Motor neuron (in vitro differentiated cells): ENCODE data around the gene TMTC1. TPM values are rescaled to one million over a fixed set of nuclear protein-coding genes. Genes with fewer than 3 reads are reported as not detected.
A peak's percentile ranks its signal among the peaks of the same experiment; 100 is the strongest.

Source experiments
- ATAC-seq, 8 experiments: fragments of 200-7000 bp; cut with Tn5 transposase; replicated peaks in 6 of 8; 2 replicates each; pipeline ENCODE4 v1.8.0; 2021; ENCODE audit warnings: mild to moderate bottlenecking in 8 of 8, moderate library complexity in 8 of 8
- H3K27ac ChIP-seq, 2 donors: fragments of 250-450 bp; sonication (Bioruptor Pico); 2 replicates each; pipeline ENCODE4 v1.9.0; 2021; ENCODE audit warnings: antibody characterized with exemption in 2 of 2, mild to moderate bottlenecking in 2 of 2, moderate library complexity in 1 of 2
- H3K4me1 ChIP-seq, 2 donors: fragments of 250-450 bp; sonication (Bioruptor Pico); replicated peaks in 1 of 2; 2 replicates each; pipeline ENCODE4 v1.6.1; 2021; ENCODE audit warnings: antibody characterized with exemption in 2 of 2, mild to moderate bottlenecking in 2 of 2, moderate library complexity in 1 of 2
- H3K4me3 ChIP-seq, 5 donors: fragments of 250-450 bp; sonication (Bioruptor Pico); 2 replicates each; pipeline ENCODE4 v1.9.0; 2021; ENCODE audit warnings: antibody characterized with exemption in 5 of 5, mild to moderate bottlenecking in 5 of 5, moderate library complexity in 4 of 5
- WGBS, 10 experiments: fragments of 450-650 bp; shearing (Covaris generic); methylation state at CpG; one replicate each; pipeline ENCODE4 v1.0.0; 2022; 5-methylcytosine and 5-hydroxymethylcytosine counted together
- in situ Hi-C, 9 experiments: fragments of 400-800 bp; cut with MboI; loops; one replicate each; pipeline ENCODE4 v1.15.0; 2021; ENCODE audit warnings: low sequenced_read_pairs in 9 of 9, low pct_unique_long_range_greater_than_20kb in 2 of 9; ENCODE audit not compliant: unreplicated experiment in 9 of 9
- total RNA-seq, 8 experiments: library from RNA; unstranded; fragments of 300-600 nt; gene quantifications; 2 replicates each; pipeline versions ENCODE4 v1.2.3 to v1.2.4, GENCODE V29; 2022

The TMTC1 gene
- total RNA-seq, 8 experiments from 2014 or later, result 5.8 to 98.0 (median 10.4) TPM

DNA sequence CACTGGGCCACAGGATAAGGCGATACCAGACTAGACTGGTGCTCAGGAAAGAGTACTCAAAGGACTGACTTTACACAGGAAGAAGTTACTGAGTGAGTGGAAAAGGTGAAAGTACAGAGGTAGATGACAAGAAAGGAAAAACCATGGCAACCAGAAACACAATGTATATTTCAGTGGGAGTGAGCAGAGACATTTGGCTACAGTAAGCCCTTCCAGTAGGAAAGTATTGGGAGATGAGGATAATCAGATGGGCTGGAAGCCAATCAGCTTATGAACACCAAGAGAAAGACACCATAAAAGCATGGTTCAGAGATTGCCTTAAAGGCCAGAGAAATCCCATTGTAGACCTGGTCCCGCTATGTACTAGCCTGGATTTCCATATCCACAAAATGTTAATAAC is 51.6 kb downstream of the TMTC1 start:
- Histone ChIP-seq H3K27ac (no peak overlapping the region), H3K4me1 (peaks cover 0 to 5% of the 10 kb centered on the region in 2 donors), H3K4me3 (no peak overlapping the region)
- in situ Hi-C loops, result no loop called here
- no peak for ATAC-seq
- WGBS, 10 experiments, result 75 to 100% (median 96%) methylated on average over 1 to 2 of the region's 2 CpGs; no CpG with 5 or more reads in 2 of the 10 experiments

DNA sequence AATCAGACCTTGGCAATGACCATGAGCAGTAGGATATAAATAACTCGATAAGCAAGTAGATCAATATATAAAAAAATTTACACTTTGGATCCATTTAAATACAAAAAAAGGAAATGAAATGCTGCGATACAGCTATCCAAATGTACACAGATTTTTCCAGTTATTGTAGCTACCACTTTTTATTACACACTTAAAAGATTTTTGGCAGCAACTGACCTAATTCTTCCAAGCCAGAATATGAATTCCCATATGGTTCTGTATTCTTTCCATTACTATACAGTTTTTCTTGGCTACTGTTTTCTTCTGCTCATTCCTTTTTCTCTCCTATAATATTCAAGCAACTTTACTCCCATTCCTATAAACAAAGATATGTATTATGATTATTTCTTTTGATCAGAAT is 52.2 kb downstream of the TMTC1 start:
- peaks cover 0 to 5% of the 10 kb centered on the region in 2 donors for H3K4me1 ChIP-seq
- 19 to 100% (median 73%) methylated on average over 1 to 2 of the region's 2 CpGs for WGBS, 10 experiments
- in situ Hi-C loops, result no loop called here
- H3K4me3 ChIP-seq, result no peak overlapping the region
- H3K27ac ChIP-seq, result no peak overlapping the region
- ATAC-seq, result no peak

DNA sequence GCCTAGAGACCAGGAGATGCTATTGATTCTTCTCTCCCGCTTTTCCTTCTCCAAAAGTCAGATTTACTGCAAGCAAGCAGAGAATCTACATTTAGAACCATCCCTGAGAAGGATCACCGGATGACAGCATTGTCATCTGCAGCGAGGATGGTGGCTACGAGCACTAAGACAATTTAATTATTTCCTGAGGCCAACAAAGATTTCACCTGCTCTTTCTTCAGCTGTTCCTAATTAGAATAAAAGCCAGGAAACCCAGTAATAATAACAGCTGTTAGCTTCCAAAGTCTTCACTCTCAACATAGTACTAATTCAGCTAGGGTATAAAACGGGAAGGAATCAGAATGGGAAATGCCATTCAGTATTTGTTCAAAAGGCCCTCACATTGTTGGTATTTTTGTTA is 53.3 kb downstream of the TMTC1 start:
- ATAC-seq, result no peak
- in situ Hi-C loops, result no loop called here
- Histone ChIP-seq H3K4me3 (no peak overlapping the region), H3K27ac (no peak overlapping the region), H3K4me1 (peaks cover 4 to 14% of the 10 kb centered on the region in 2 donors)
- 53 to 100% (median 91%) methylated on average over 1 to 5 of the region's 5 CpGs; no CpG with 5 or more reads in 1 of the 10 experiments for WGBS, 10 experiments

DNA sequence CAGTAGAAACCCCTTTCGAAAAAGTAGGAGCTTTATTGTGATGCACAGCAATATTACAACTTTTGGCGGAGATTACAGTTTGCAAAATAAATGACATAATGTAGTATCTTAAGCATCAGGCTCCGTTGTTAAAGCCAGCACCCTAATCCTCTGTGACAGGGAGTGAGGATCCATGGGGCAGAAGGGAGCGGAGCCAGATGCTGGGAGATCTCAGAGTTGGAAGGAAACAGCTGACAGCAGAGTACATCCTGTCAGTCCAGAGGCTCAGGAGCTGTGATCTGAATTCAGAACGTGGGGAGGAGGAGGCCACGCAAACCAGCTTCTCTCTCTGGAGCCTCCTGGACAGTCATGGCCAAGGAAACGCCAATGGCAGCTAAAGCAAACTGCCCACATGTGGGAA is 55.7 kb downstream of the TMTC1 start:
- H3K4me1 ChIP-seq, result peaks cover 4 to 9% of the 10 kb centered on the region in 2 donors
- 64 to 100% (median 90%) methylated on average over 1 to 7 of the region's 7 CpGs; no CpG with 5 or more reads in 3 of the 10 experiments for WGBS, 10 experiments
- H3K4me3 ChIP-seq, result no peak overlapping the region
- ATAC-seq, result no peak
- in situ Hi-C loops, result no loop called here
- H3K27ac ChIP-seq, result no peak overlapping the region

DNA sequence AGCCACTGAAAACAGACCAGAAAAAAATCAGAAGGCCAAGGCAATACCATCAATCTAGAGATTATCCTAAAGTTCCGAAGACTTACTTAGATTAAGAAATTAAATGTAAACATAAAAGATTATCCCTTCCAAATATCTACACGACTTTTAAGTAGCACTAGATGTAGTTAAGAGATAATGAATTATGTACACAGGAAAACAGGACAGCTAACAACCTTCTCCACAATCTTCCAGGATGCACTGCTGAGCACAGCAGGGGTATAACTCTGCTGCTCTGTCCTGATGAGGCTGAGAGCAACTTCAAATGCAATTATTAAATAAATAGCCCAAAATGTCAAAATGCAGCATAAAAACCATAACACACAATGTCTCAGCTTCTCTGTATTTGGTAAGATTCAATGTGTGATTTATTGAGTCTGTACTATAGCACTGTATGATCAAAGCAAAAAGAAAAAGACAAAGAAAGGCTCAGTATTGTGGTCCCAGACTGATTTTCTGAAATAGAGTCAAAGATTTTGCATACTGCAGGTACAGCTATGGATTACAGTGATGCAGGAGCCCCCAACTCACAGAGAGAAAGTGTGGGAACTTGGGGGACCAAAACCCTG is 56.9 kb downstream of the TMTC1 start:
- ATAC-seq, result no peak
- in situ Hi-C loops, result no loop called here
- Histone ChIP-seq H3K4me3 (no peak overlapping the region), H3K4me1 (peaks cover 4 to 9% of the 10 kb centered on the region in 2 donors), H3K27ac (no peak overlapping the region)
- 25 to 100% (median 59%) methylated on average over 1 to 2 of the region's 2 CpGs; no CpG with 5 or more reads in 3 of the 10 experiments for WGBS, 10 experiments

DNA sequence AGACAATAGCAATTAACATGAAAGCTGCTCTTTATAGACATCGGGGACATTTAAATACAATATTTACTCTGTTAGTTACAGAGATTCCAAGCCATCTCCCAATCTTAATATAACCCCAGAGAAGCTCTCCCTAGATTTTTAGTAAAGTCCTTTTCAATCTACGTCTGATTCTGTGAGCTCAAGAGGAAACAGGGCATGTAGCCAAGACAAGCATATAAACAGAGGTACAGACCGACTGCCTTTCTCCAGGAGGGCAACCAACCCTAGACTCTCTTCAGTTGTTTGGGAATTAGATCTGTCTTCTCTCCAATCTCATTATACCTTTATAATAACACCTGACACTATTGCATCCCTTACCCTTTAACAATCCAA is 57.4 kb downstream of the TMTC1 start:
- H3K4me3 ChIP-seq, result no peak overlapping the region
- WGBS, 10 experiments, result 43 to 100% (median 68%) methylated on average over 1 to 3 of the region's 3 CpGs; no CpG with 5 or more reads in 3 of the 10 experiments
- in situ Hi-C loops, result no loop called here
- H3K27ac ChIP-seq, result no peak overlapping the region
- H3K4me1 ChIP-seq, result peaks cover 4 to 9% of the 10 kb centered on the region in 2 donors
- peak in 3 of 8 experiments; percentile 37 to 64 (median 40) for ATAC-seq

DNA sequence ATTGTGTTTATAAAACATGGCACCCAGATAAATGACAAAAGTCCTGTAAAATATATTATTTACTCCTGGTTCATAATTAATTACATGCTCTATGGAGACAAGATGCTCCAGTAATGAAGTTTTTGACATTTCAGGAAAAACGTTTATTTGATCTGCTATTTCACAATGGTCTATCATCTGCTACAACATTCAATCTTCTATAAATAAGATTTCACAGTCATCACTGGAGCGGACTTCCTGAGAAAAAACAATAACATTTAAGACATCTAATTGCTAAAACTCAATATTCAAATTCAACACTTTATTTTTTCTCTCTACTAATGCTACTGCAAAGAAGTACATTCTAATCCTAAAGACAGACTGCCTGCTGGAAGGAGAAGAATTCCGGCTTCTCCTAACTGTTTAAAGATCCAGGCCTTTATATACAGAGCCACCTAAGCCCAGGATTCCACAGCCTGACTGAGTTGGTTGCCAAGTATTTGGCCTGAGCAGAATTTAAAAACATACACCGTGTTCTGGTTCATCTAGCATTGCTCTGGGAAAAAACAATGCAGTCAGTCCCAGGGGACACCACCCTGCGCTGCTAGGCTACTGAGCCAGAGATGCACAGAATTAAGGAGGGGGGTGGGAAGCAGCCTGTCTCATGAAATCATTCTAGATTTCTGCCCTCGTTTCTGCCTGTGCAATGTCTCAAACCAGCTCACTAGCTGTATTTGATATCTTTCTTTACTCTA is 58.0 kb downstream of the TMTC1 start:
- peaks cover 4 to 9% of the 10 kb centered on the region in 2 donors for H3K4me1 ChIP-seq
- WGBS, 10 experiments, result 39 to 100% (median 48%) methylated on average over 1 to 6 of the region's 6 CpGs
- ATAC-seq, result peak; percentile 49 to 99 (median 94)
- in situ Hi-C loops, result no loop called here
- H3K4me3 ChIP-seq, result no peak overlapping the region
- H3K27ac ChIP-seq, result no peak overlapping the region

DNA sequence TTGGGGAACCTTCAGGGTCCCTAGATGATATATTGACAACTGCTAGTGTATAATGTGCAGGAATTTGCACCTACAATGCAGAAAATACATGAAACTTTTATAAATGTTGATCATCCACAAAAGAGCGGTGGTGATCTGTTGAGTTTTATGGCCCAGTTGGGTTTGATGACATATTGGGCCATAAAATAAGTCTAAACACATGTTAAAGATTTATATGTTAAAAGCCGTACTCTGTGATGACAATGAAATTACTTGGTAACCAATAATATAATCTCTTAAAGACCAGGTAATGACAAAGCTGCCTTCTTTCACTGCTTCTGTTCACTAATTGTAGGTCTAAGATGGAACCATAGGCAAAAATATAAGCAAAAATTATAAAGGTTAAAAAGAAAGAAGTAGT is 61.6 kb downstream of the TMTC1 start:
- Histone ChIP-seq H3K4me3 (no peak overlapping the region), H3K4me1 (peaks cover 4 to 9% of the 10 kb centered on the region in 2 donors), H3K27ac (no peak overlapping the region)
- in situ Hi-C loops, result no loop called here
- ATAC-seq, result no peak
- WGBS, 10 experiments, result 65 to 100% (median 96%) methylated on average over 1 to 2 of the region's 2 CpGs

DNA sequence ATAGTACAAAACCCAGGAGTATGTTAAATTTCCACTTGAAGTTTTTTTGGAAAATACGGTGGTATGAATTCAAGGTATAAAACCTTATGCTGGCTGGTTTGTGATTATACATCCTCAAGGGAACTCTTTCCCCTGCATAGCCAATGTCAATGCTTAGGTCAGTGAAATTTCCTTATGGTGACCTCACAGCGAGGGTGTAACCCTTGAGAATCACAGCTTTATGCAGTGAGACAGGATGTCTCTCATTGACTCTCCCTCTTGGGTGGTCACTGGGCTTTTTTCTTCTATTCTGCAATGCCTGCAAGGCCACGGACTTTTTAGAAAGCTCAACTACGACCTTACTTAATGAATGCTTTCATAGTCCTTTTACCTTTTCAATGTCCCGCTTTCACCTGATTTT is 64.4 kb downstream of the TMTC1 start:
- in situ Hi-C loops, result no loop called here
- Histone ChIP-seq H3K27ac (no peak overlapping the region), H3K4me3 (no peak overlapping the region), H3K4me1 (no peaks in the 10 kb centered on the region)
- peak in 2 of 8 experiments; percentile 87 to 89 for ATAC-seq
- WGBS, 10 experiments, result 35 to 90% (median 67%) methylated on average over 2 to 5 of the region's 5 CpGs

DNA sequence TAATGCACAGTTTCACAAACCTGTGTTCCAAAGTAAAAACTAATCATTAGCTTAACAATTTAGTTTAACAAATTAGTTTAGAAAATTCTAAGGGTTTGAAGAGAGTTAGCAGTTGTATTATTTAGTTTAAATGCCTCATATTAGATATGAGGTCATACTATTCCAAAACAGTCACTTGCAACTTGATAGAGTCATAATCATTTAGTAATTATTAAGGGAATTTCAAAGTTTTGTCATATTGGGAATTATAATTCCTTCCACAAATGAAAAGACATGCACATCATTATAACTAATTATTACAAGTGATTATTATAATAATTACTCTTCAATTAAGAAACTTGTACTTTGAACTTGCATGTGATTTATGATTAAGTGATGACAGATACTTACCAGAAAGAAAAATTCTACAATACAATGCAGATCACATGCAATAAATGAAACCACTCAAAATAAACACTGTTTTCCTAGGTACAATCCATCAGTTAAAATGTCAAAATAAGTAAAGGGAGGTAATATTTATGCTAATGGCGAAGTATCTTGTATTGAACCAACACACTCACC is 66.1 kb downstream of the TMTC1 start:
- Histone ChIP-seq H3K4me3 (no peak overlapping the region), H3K4me1 (no peaks in the 10 kb centered on the region), H3K27ac (no peak overlapping the region)
- in situ Hi-C loops, result no loop called here
- 0% methylated on average over 1 of the region's 1 CpG; no CpG with 5 or more reads in 1 of the 10 experiments for WGBS, 10 experiments
- no peak for ATAC-seq

DNA sequence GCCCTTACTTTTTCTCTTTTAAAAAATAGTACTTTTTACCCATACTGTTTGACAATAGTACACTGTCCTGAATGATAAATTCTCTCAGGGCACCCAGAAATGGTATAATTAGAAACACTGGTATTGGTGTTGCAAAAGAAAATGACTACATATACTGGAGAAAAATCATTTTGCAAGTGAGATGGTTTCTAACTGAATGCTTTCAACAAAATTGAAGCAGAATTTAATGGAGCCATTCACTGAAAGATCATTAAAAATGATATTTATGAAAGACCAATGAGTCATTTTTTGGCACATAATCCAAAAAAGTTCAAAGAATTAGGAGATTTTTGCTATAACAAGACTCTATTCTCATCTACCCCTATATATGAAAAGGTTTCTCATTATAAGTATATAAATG is 68.8 kb downstream of the TMTC1 start:
- Histone ChIP-seq H3K4me3 (no peak overlapping the region), H3K4me1 (peaks cover 0 to 3% of the 10 kb centered on the region in 2 donors), H3K27ac (no peak overlapping the region)
- in situ Hi-C loops, result no loop called here
- no peak for ATAC-seq

DNA sequence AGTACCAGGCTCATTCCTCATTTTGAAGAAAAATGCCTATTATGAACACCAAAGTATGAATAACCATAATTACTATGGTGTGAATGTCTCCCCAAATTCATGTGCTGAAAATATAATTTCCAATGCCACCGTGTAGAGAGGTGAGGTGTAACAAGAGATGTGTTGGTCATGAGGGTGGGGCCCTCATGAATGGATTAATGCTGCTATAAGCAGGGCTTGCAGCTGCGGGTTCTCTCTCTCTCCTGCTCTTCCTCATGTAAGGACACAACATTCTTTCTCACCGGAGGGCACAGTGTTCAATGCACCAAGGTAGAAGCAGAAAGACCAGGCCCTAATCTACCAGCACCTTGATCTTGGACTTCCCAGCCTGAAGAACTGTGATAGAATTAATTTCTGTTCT is 70.0 kb downstream of the TMTC1 start:
- no peak overlapping the region for H3K4me3 ChIP-seq
- no peak overlapping the region for H3K27ac ChIP-seq
- WGBS, 10 experiments, result 17 to 77% (median 43%) methylated on average over 1 to 2 of the region's 3 CpGs; no CpG with 5 or more reads in 3 of the 10 experiments
- in situ Hi-C loops, result no loop called here
- ATAC-seq, result peak in 3 of 8 experiments; percentile 82 to 87 (median 84)
- H3K4me1 ChIP-seq, result peaks cover 0 to 5% of the 10 kb centered on the region in 2 donors

DNA sequence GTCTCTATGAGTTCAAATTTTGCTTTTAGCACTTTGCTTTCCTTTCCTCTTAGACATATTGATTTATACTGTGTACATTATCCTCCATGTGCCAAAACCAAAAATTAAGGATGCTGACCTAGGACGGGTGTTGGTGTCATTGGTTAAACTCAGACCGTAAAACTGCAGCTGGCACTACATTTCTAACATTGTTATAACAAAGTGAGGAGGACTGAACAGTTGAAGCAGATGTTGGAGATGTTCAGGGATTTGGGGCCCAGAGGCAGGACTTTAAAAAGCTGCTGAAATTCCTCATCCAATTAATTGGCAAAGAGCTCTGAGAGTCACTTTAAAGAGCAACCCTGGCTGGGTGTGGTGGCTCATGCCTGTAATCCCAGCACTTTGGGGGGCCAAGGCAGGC is 72.4 kb downstream of the TMTC1 start:
- ATAC-seq, result no peak
- Histone ChIP-seq H3K4me3 (no peak overlapping the region), H3K4me1 (peaks cover 0 to 5% of the 10 kb centered on the region in 2 donors), H3K27ac (no peak overlapping the region)
- in situ Hi-C loops, result no loop called here
- 64 to 100% (median 86%) methylated on average over 1 to 2 of the region's 2 CpGs; no CpG with 5 or more reads in 5 of the 10 experiments for WGBS, 10 experiments
